Neuronal stem cell (in vitro differentiated cells): ENCODE results near the gene CACNA1H.
A peak's percentile ranks its signal among the peaks of the same experiment; 100 is the strongest.

Experiments
- DNase-seq: peaks from one replicate; pipeline ENCODE4 v3.0.0-alpha.2; 2013; ENCODE audit warnings: low spot score
- H2AFZ ChIP-seq: one replicate; pipeline ENCODE4 v1.6.1; 2013; ENCODE audit warnings: mild to moderate bottlenecking, low read length, inconsistent platforms
- H2AK5ac ChIP-seq: 2 replicates; pipeline ENCODE4 v1.6.1; 2013; ENCODE audit warnings: low read depth, mild to moderate bottlenecking, inconsistent platforms, low read length, moderate library complexity, mixed read lengths
- H2BK120ac ChIP-seq: 2 replicates; pipeline ENCODE4 v1.6.1; 2013; ENCODE audit warnings: low read depth, mild to moderate bottlenecking, inconsistent platforms, low read length, moderate library complexity, mixed read lengths
- H2BK12ac ChIP-seq: one replicate; pipeline ENCODE4 v1.6.1; 2013; ENCODE audit warnings: low read length, inconsistent platforms
- H2BK15ac ChIP-seq: 2 replicates; pipeline ENCODE4 v1.6.1; 2013; ENCODE audit warnings: mild to moderate bottlenecking, low read length, inconsistent platforms, mixed read lengths
- H2BK5ac ChIP-seq: one replicate; pipeline ENCODE4 v1.6.1; 2013; ENCODE audit warnings: inconsistent platforms, mild to moderate bottlenecking, low read length, moderate library complexity
- H3K14ac ChIP-seq: one replicate; pipeline ENCODE4 v1.6.1; 2013; ENCODE audit warnings: low read length, inconsistent platforms
- H3K18ac ChIP-seq: 2 replicates; pipeline ENCODE4 v1.6.1; 2013; ENCODE audit warnings: low read length, inconsistent platforms
- H3K23ac ChIP-seq: 2 replicates; pipeline ENCODE4 v1.6.1; 2013; ENCODE audit warnings: low read depth, mild to moderate bottlenecking, mixed read lengths, low read length, inconsistent platforms; ENCODE audit not compliant: poor library complexity
- H3K27ac ChIP-seq: replicated peaks from 3 replicates; pipeline ENCODE4 v1.5.1; 2013; ENCODE audit warnings: low read length, inconsistent platforms
- H3K27me3 ChIP-seq, 3 experiments: 2 replicates each; pipeline ENCODE4 v1.6.1; 2013; ENCODE audit warnings: low read length in 3 of 3, mild to moderate bottlenecking in 2 of 3, inconsistent platforms in 1 of 3, low read depth in 1 of 3, mixed read lengths in 1 of 3, moderate library complexity in 1 of 3; ENCODE audit not compliant: control insufficient read depth in 3 of 3, insufficient read depth in 3 of 3
- H3K36me3 ChIP-seq, 2 donors: replicated peaks in 1 of 2; 2 replicates each; pipeline ENCODE4 v1.6.1; 2013; ENCODE audit warnings: low read length in 2 of 2; ENCODE audit not compliant: control insufficient read depth in 2 of 2, insufficient read depth in 2 of 2
- H3K4ac ChIP-seq: 2 replicates; pipeline ENCODE4 v1.6.1; 2013; ENCODE audit warnings: inconsistent platforms, mild to moderate bottlenecking, low read length, moderate library complexity
- H3K4me1 ChIP-seq, 2 donors: 1 replicate in 1 of 2; 2 replicates in 1 of 2; pipeline ENCODE4 v1.6.1; 2013; ENCODE audit warnings: low read length in 2 of 2, low read depth in 1 of 2; ENCODE audit not compliant: control insufficient read depth in 2 of 2, insufficient read depth in 1 of 2
- H3K4me2 ChIP-seq: one replicate; pipeline ENCODE4 v1.6.1; 2013; ENCODE audit warnings: mild to moderate bottlenecking, low read length, inconsistent platforms; ENCODE audit not compliant: insufficient read depth, poor library complexity, severe bottlenecking
- H3K4me3 ChIP-seq, 2 donors: 2 replicates each; pipeline ENCODE4 v1.5.1; 2013; ENCODE audit warnings: low read length in 2 of 2, mild to moderate bottlenecking in 2 of 2, inconsistent platforms in 1 of 2, moderate library complexity in 1 of 2
- H3K79me1 ChIP-seq: one replicate; pipeline ENCODE4 v1.6.1; 2013; ENCODE audit warnings: low read depth, mild to moderate bottlenecking, inconsistent platforms, low read length, moderate library complexity
- H3K9ac ChIP-seq: one replicate; pipeline ENCODE4 v1.6.1; 2013; ENCODE audit warnings: mild to moderate bottlenecking, low read depth, low read length, inconsistent platforms; ENCODE audit not compliant: poor library complexity
- H3K9me3 ChIP-seq, 2 donors: replicated peaks in 1 of 2; 2 replicates each; pipeline versions ENCODE3 to v1.6.1; 2013; ENCODE audit warnings: low read length in 2 of 2, mild to moderate bottlenecking in 2 of 2, inconsistent platforms in 1 of 2, low read depth in 1 of 2, mixed read lengths in 1 of 2, moderate library complexity in 1 of 2; ENCODE audit not compliant: control insufficient read depth in 2 of 2, insufficient read depth in 1 of 2
- H4K8ac ChIP-seq: one replicate; pipeline ENCODE4 v1.6.1; 2013; ENCODE audit warnings: low read depth, mild to moderate bottlenecking, inconsistent platforms, low read length, moderate library complexity
- H4K91ac ChIP-seq: one replicate; pipeline ENCODE4 v1.6.1; 2013; ENCODE audit warnings: low read length, low read depth, mild to moderate bottlenecking, inconsistent platforms; ENCODE audit not compliant: poor library complexity
- WGBS, 2 donors: extraction: QIAGEN DNeasy Blood & Tissue Kit; methylation state at CpG; one replicate each; pipeline ENCODE4 v1.1.7; 2013; ENCODE audit warnings: missing lambda C conversion rate in 2 of 2, mixed read lengths in 1 of 2; ENCODE audit not compliant: insufficient read length in 2 of 2, insufficient replicate concordance in 1 of 2; ENCODE audit errors: extremely low coverage in 2 of 2; 5-methylcytosine and 5-hydroxymethylcytosine counted together

Gene CACNA1H

DNA sequence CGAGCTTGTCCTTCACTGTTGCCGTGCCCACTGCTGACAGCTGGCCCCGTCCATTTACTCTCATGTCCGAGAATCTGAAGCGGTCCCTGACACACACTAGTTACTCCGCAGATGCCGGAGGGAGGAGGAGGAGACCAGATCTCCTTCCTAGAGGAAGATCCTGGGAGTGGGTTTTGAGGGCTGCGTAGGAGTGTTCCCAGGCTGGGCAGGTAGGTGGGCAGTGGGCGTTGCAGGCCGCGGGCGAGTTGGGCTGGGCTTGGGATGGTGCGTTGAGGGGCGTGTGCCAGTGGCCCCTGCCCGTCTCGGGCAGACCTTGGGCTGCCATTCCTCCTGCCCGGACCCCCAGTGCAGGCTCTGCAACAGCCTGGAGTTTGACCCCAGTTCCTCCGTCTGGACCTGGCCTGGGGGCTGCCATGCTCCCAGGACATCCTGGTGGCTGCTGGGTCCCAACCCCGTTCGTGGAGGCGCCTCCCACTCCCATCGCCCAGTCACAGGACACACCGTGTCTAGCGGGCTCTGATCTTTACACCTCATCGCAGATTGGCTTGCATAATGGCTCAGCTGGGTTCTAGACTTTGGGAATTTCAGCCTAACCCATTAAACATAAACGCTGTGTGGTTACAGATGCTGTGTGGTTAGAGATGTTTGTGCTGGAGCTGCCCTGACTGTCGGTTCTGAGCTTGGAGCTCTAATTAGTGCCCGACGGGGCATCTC is 22.8 kb downstream of the CACNA1H start:
- Histone ChIP-seq H3K4ac (no peak overlapping the region), H3K23ac (no peak overlapping the region), H2AFZ (no peak overlapping the region), H3K4me3 (no peak overlapping the region), H4K91ac (no peak overlapping the region), H2AK5ac (no peak overlapping the region), H3K36me3 (peaks cover 0 to 2% of the 10 kb centered on the region in 2 donors), H3K9ac (no peak overlapping the region), H3K4me1 (peaks cover 2 to 3% of the 10 kb centered on the region in 2 donors), H3K79me1 (peaks cover 21% of the 10 kb centered on the region), H2BK5ac (no peak overlapping the region), H2BK12ac (no peak overlapping the region), H3K9me3 (no peaks in the 10 kb centered on the region), H3K27ac (no peak overlapping the region), H3K27me3 (no peaks in the 10 kb centered on the region), H2BK15ac (no peak overlapping the region), H3K14ac (no peak overlapping the region), H3K18ac (no peak overlapping the region), H2BK120ac (no peak overlapping the region), H3K4me2 (no peak overlapping the region), H4K8ac (no peak overlapping the region)
- WGBS, 2 donors: no CpG with 5 or more reads among the region's 29 CpGs
- DNase-seq: no peak

DNA sequence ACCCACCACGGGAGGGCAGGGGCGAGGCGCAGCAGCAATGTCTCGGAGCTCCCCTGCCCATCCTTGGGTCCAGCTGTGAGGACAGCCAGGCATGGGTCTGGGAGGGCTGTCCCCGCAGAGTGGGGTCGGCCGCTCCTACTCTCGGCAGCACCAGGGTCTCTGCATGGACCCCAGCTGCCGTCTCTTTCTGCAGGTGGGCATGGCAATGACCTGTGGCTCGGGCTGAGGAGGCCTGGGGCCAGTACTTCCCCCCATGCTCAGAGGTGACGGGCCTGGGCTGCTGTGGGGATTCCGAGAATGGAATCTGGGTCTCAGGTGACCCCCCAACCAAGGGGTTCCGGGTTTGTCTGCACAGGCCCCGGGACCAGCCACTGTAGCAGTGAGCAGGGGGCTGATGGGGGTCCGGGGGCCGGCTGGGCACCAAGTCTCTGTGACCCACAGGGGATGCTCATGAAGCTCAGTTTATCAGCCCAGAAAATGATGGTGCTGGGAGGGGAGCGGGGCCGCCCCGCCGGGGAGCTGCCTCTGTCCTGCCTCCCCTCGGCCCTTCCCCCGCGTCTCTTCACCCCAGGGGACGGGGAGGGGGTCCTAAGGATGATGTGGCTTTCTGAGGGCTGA is 23.5 kb downstream of the CACNA1H start:
- no peak overlapping the region for H3K27ac ChIP-seq

DNA sequence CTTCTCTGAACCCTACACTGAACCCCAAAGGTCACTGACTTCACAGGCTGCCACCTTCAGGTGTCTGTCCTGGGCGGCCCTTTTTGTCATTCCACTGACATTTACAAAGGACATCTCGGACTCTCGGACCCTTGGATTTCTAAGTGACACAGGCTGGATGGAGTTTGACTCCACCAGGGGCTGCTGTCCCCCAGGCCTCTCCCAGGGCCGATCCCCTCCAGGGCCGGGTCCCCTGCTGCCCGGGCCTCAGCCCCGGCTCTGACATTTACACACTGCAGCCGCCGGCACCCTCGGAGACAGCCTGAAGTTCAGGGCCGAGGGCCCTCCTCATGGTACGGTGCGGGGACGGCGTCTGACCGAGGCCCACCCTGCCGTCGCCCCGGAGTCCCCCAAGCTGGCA is 24.1 kb downstream of the CACNA1H start:
- H3K36me3 ChIP-seq: peaks cover 0 to 4% of the 10 kb centered on the region in 2 donors
- WGBS, 2 donors: no CpG with 5 or more reads among the region's 19 CpGs
- no peak overlapping the region for H2BK120ac ChIP-seq

More for the DNA sequence above, 23.5 kb downstream of the CACNA1H start:
- Histone ChIP-seq H3K27me3 (no peaks in the 10 kb centered on the region), H2BK120ac (no peak overlapping the region), H3K18ac (peak overlapping the region; percentile 28), H2AFZ (no peak overlapping the region), H3K4me1 (peaks cover 0 to 3% of the 10 kb centered on the region in 2 donors), H3K36me3 (peaks cover 0 to 2% of the 10 kb centered on the region in 2 donors), H3K9ac (no peak overlapping the region), H3K4me3 (no peak overlapping the region), H3K4me2 (no peak overlapping the region), H3K9me3 (no peaks in the 10 kb centered on the region), H4K91ac (no peak overlapping the region), H2AK5ac (peak overlapping the region; percentile 56), H4K8ac (peak overlapping the region; percentile 3), H2BK12ac (no peak overlapping the region), H3K79me1 (peaks cover 21% of the 10 kb centered on the region), H3K14ac (no peak overlapping the region), H3K4ac (no peak overlapping the region), H3K23ac (no peak overlapping the region), H2BK5ac (no peak overlapping the region), H2BK15ac (no peak overlapping the region)
- WGBS, 2 donors: no CpG with 5 or more reads among the region's 24 CpGs
- no peak for DNase-seq

DNA sequence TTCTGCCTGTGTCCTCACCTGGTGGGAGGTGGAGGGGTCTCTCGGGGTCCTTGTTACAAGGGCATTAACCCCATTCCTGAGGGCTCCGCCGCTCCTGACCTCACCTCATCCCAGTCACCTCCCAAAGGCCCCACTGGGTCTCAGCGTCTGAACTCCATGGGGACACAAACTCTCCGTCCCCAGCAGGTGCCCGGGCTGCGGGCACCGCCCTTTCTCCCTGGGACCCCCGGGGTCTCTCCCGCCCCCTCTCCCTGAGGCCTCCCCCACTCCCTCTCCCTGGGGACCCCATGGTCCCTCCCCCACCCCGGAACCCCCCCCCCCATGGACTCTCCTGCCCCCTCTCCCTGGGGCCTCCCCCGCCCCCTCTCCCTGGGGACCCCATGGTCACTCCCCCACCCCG is 24.8 kb downstream of the CACNA1H start:
- Histone ChIP-seq H3K18ac (no peak overlapping the region), H3K9me3 (no peaks in the 10 kb centered on the region), H2BK15ac (no peak overlapping the region), H2AFZ (no peak overlapping the region), H2BK5ac (no peak overlapping the region), H2AK5ac (no peak overlapping the region), H3K9ac (no peak overlapping the region), H2BK120ac (no peak overlapping the region), H4K8ac (no peak overlapping the region), H3K4me1 (peaks cover 9 to 10% of the 10 kb centered on the region in 2 donors), H3K23ac (no peak overlapping the region), H3K14ac (no peak overlapping the region), H3K4me3 (no peak overlapping the region), H3K79me1 (peaks cover 17% of the 10 kb centered on the region), H2BK12ac (no peak overlapping the region), H3K27me3 (no peaks in the 10 kb centered on the region), H3K4me2 (no peak overlapping the region), H3K4ac (no peak overlapping the region), H3K36me3 (peaks cover 0 to 4% of the 10 kb centered on the region in 2 donors), H4K91ac (no peak overlapping the region), H3K27ac (no peak overlapping the region)
- WGBS, 2 donors: no CpG with 5 or more reads among the region's 13 CpGs
- no peak for DNase-seq

More for the DNA sequence above, 24.1 kb downstream of the CACNA1H start:
- Histone ChIP-seq H2BK5ac (no peak overlapping the region), H2AK5ac (no peak overlapping the region), H4K8ac (no peak overlapping the region), H3K4me1 (peaks cover 4 to 5% of the 10 kb centered on the region in 2 donors), H4K91ac (no peak overlapping the region), H2BK15ac (no peak overlapping the region), H3K27ac (no peak overlapping the region), H3K18ac (no peak overlapping the region), H2BK12ac (no peak overlapping the region), H3K4ac (no peak overlapping the region), H3K14ac (no peak overlapping the region), H3K79me1 (peaks cover 22% of the 10 kb centered on the region), H3K9me3 (no peaks in the 10 kb centered on the region), H2AFZ (no peak overlapping the region), H3K4me2 (no peak overlapping the region), H3K4me3 (no peak overlapping the region), H3K23ac (no peak overlapping the region), H3K9ac (no peak overlapping the region), H3K27me3 (no peaks in the 10 kb centered on the region)
- DNase-seq: no peak
